GM21576 (cell line): ENCODE data around the gene AP3M1.
A peak's percentile ranks its signal among the peaks of the same experiment; 100 is the strongest.
"Not testable (repeated sequence)": the region's sequence is repeated elsewhere in the genome, so short reads cannot be mapped to it uniquely, and the experiment has no call there.

Experiments used
- ATAC-seq: cut with Tn5 transposase; IDR thresholded peaks from one replicate; pipeline ENCODE4 v1.9.1; 2021; ENCODE audit warnings: mild to moderate bottlenecking, moderate library complexity; ENCODE audit not compliant: unreplicated experiment

The AP3M1 gene, protein sequence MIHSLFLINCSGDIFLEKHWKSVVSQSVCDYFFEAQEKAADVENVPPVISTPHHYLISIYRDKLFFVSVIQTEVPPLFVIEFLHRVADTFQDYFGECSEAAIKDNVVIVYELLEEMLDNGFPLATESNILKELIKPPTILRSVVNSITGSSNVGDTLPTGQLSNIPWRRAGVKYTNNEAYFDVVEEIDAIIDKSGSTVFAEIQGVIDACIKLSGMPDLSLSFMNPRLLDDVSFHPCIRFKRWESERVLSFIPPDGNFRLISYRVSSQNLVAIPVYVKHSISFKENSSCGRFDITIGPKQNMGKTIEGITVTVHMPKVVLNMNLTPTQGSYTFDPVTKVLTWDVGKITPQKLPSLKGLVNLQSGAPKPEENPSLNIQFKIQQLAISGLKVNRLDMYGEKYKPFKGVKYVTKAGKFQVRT

DNA sequence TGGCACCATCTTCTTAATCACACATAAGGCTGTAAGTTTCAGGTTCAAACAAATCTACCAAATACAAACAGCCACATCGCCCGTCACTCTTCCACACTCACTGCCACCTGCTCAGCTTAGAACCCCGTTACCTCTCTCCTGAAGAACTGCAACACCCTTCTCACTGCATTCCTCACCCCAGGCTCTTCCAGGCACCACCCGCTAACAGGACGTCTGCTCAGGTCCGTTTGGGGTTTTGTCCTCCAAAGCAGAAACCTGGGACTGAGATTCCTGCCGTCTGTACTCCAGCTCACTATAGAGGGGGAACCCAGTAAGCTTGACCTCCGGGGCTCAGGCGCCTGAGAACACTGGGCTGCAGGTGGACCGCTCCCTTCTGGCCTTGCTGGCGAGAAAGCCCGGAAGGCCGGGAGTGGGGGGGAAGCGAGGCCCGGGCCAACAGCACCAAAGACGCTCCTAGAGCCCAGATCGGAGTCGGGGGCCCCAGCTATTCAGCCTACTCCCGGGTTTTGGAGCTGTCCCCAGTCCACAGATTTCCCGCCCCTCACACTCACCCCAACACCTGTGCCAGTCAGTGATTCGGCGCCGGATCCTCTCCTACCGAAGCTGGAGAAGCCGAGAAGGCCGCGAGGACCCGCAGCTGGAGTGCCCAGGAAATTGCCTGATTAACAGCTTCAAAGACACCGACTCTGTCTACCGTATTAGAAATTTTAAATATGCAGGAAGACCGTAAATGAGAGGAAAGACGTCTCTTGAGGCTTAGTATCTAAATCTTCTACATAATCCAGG lies at the start of gene AP3M1:
Gene AP3M1, minus strand, starts transcription at position 625 of the 786 bp plus-strand sequence. CDS start 12,449 bp downstream, outside the sequence.
- peak; percentile 43 for ATAC-seq

DNA sequence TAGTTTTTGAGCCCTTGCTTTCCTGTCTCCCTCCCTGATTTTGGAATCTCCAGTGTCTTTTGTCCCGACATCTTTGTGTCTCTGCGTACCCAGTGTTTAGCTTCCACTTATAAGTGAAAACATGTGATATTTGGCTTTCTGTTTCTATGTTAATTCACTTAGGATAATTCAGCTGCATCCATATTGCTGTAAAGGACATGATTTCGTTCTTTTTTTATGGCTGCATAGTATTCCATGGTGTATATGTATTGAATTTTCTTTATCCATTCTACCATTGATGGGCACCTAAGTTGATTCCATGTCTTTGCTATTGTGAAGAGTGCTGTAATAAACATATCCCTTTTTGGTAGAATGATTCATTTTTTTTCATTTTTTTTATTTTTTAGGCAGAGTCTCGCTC lies 48.7 kb upstream of the AP3M1 start:
- no peak for ATAC-seq

DNA sequence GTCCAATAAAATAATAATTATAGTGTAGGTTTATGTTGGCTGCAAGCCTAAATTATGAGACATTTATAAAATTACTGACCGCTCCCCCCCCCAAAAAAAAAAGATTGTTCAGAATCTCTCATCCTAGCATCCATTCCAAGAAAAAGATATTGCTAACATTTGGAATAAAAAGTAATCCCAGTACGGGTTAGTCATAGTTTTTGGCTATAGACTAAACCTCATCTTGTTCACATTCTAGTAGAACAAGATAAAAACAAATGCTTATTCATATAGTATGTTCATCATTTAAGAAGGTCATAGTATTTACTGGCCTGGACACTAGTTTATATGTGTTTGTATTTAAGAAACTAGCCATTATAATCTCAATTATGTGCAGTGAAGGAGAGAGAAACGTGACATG lies 44.4 kb upstream of the AP3M1 start:
- no peak for ATAC-seq

DNA sequence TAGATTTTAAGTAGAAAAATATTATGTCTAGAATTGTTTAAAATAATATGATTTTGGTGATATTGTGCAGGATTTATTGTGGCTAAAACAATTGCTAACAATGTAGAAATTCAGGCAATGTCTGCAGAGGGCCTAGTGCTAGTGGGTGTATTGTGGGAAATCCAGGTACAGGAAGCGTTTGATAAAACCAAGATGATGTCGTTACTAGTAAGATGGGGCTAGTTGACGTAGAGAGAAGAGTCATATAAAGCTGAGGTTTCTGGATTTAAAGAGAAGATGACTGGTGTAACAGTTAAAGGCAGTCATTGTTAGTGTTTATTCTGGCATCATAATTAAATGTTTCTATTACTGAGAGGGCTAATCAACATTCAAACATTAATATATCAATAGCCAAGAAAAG lies 43.9 kb upstream of the AP3M1 start:
- ATAC-seq = no peak

GRCh38 chr10:74190494-74190893 lies 39.9 kb upstream of the AP3M1 start:
- peak; percentile 7 for ATAC-seq

DNA sequence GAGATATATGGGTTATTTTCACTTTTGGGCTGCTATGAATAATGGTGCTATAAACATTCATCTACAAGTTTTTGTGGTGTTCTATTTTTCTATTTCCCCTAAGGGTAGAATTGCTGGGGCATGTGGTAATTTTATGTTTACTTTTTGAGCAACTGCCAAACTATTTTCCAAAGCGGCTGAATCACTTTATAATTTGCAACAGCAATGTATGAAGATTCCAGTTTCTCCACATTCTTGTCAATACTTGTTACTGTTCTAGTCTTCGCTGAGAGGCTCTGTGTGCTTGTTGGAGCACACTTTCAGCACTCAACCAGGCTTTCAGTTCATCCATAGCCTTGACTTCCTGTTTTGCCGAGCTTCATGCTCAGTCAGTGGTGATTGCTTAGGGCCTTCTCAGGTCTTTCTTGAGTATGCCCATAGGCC lies 39.4 kb upstream of the AP3M1 start:
- peak; percentile 85 for ATAC-seq

- ATAC-seq = not testable (repeated sequence)
Observed at GRCh38 chr10:74188617-74189016, 38.0 kb upstream of the AP3M1 start.

DNA sequence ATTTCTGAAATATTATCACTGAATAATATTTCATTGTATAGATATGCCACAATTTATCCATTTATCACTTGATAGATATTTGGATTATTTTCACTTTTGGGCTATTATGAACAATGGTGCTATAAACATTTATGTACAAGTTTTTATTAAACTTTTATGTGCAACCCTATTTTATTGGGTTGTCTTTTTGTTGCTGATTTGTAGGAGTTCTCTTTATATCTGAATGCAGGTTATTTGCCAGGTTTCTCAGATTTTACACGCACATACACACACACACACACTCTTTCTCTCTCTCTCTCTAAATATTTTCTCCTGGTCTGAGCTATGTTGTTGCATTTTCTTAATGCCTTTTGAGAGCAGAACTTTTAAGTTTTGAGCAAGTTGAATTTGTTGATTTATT lies 36.6 kb upstream of the AP3M1 start:
- ATAC-seq = no peak

DNA sequence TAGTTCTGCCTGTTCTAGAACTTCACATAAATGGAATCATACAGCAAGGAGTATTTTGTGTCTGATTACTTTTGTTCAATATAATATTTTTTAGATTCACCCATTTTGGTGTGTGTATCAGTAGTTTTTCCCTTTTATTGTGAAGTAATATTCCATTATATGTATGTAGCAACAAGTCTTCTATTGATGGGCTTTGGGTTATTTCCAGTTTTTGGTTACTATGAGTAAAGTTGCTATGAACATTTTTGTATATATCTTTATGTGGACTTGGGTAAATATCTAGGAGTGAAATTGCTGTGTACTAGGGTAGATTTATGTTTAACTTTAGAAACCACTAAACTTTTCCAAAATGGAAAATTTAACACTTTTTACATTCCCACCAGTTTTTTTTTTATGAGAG lies 36.0 kb upstream of the AP3M1 start:
- ATAC-seq = no peak

DNA sequence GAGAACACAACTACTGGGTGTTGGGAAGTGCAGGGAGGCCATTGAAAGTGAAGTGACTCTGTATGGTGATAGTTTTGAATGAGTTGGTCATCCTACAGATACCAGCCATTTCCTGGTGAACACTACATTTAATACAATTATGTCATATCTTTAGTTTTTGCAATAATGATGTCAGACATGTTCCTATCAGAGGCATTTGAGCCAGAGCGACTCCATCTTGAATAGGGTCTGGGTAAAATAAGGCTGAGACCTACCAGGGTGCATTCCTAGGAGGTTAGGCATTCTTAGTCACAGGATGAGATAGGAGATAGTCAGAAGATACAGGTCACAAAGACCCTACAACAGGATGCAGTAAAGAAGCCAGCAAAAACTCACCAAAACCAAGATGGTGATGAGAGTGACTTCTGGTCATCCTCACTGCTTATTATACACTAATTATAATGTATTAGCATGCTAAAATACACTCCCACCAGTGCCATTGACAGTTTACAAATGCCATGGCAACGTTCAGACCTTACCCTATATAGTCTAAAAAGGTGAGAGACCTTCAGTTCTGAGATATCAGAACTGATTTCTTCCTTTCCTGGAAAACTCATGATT lies 28.6 kb upstream of the AP3M1 start:
- ATAC-seq = no peak

- ATAC-seq = no peak
Observed at GRCh38 chr10:74178042-74178791, 27.6 kb upstream of the AP3M1 start.

- ATAC-seq = no peak
Observed at GRCh38 chr10:74177140-74177677, 26.6 kb upstream of the AP3M1 start.

DNA sequence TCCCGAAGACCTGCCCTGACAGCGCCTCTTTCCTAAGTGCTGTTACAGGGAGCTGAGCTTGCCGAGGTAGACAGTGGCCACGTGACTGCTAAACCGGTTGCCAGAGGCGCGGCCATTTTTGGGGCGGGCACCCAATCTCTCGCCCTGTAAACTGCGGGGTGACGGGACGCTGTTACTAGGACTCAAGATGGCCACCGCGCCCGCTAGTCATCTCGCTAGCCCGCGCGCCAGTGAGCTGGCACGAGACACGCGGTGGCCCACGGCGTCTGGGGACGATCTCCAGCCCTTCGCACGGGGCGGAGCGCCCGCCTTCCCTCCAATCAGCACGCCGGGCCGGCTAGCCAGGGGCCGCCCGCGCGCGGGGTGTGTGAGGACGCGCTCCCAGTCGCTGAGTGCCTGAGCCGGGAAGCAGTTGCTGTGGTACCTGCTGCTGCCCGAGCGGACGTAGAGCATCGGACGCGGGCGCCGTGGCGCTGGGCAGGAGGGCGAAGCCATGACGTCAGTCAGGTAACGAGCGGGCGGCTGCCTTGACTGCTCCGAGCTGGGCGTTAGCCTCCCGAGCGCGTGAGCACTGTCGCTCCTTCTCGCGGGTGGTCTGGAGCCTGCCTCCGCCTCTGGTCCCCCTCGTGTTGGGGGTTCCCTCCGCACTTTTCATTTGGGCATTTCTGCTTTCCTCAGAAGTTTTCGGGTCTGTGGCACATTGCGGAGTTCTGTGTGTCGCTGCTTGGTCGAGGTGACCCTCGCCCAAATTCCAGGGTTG lies 25.9 kb upstream of the AP3M1 start:
- ATAC-seq = peak; percentile 82

DNA sequence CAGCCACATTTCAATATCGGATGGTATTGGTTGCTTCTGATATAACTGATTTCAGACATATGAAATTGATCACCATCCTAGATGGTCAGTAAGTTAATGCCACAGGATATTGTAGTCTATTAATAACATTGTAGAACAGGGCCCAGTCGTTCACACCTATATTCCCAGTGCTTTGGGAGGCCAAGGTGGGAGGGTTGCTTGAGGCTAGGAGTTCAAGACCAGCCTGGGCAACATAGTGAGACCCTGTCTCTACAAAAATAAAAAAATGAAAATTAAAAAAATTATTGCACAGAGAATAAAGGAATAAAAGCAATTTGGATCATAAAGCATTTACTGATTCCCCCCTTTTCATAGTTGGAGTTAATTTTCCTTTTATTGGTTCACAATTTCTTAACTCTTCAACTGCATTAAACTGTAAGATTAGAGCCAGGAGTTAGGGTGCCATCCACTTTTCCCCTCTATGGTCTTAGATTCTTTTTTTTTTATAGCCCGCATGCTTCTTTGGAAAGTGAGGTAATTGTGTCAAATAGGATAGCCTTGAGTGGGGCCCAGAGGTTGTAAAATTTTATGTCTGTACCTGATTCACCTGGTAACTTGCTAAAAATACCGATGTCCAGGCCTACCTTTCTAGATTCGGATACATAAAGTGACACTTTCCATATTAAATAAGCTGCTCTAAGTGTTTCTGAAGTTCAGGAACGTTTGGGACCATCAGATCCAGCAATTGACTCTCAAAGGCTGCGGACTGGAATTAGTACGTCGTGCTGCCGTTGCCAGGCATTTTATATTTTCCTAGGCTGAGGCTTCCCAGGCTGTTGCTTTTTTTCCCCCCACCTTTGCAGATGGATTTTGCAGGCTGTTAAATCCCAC lies 25.1 kb upstream of the AP3M1 start:
- ATAC-seq = no peak

DNA sequence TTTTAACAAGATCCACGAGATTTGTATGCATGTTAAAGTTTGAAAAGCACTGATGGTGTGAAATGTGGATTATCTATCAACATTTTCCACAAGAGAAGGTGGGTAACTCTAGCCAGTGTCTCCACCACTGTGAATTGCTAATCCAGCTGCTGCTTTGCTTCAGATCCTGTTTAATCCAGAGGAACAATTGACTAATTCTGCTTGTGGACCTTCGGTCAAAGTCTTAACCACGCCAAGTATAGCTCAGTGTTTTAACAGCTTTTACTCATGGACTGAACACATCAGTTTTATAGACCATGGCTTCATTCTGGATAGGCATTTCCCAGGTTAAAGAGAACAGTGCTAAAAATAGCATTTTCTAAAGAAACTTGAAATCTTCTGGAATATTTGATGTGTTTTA lies 23.9 kb upstream of the AP3M1 start:
- no peak for ATAC-seq

DNA sequence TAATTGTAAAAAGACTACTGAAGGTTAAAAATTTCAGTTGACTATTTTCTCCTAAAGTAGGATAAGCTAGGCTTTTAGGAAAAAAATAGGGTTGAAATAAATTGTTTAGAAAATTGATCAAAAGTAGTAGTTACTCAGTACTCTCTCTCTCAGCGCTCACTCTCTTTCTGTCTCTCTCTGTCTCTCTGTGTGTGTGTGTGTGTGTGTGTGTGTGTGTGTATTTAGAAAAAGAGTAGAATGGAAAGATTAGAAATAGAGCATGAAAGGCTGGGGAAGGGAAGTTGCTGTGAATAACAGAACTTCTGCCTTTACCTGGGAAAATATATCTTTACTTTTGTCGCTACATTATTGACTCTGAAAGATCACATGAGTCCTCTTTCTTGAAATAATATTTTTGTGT lies 21.0 kb upstream of the AP3M1 start:
- ATAC-seq = no peak

- ATAC-seq = no peak
Observed at GRCh38 chr10:74167443-74167842, 16.8 kb upstream of the AP3M1 start.

DNA sequence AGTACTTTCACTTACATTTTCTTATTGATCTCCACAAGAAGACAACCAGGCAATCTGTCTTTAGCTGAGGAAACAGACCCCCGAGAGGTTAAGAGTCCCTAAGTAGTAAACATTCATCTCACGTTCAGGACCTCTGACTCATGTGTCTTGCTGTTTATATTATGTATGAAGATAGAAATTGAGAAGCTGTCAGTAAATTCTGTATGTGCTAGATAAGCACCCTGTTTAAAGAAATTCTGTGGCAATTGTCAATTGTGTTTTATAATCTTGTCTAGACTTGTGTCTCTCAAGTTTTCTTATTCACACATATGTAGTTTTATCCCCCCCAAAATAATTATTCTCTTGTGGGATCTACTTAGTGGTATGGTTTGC lies 14.9 kb upstream of the AP3M1 start:
- ATAC-seq = no peak
